Hepatocyte (in vitro differentiated cells): ENCODE results near the gene AP2A2. TPM values are rescaled to one million over a fixed set of nuclear protein-coding genes. Genes with fewer than 3 reads are reported as not detected.

Source experiments
- DNase-seq: peaks from one replicate; pipeline ENCODE4 v3.0.0-alpha.2; 2016; ENCODE audit warnings: low spot score
- H2AFZ ChIP-seq: fragments of 200-600 bp; sonication (generic); 2 replicates; pipeline ENCODE4 v1.6.0; 2016; ENCODE audit warnings: antibody characterized with exemption, mild to moderate bottlenecking
- H3K27ac ChIP-seq: fragments of 200-600 bp; sonication (generic); 2 replicates; pipeline ENCODE4 v1.5.1; 2016; ENCODE audit warnings: mild to moderate bottlenecking
- H3K27me3 ChIP-seq: fragments of 200-600 bp; sonication (generic); 2 replicates; pipeline ENCODE4 v1.6.1; 2016
- H3K36me3 ChIP-seq: fragments of 200-600 bp; sonication (generic); replicated peaks from 2 replicates; pipeline ENCODE4 v1.5.1; 2016; ENCODE audit warnings: low read depth; ENCODE audit not compliant: insufficient read depth
- H3K4me1 ChIP-seq: fragments of 200-600 bp; sonication (generic); 2 replicates; pipeline ENCODE4 v1.5.1; 2016; ENCODE audit warnings: mild to moderate bottlenecking, moderate library complexity; ENCODE audit not compliant: insufficient read depth
- H3K4me2 ChIP-seq: fragments of 200-600 bp; sonication (generic); 2 replicates; pipeline ENCODE4 v1.6.0; 2016
- H3K4me3 ChIP-seq: fragments of 200-600 bp; sonication (generic); 2 replicates; pipeline ENCODE4 v1.5.1; 2016; ENCODE audit warnings: mild to moderate bottlenecking
- H3K79me2 ChIP-seq: fragments of 200-600 bp; sonication (generic); 2 replicates; pipeline ENCODE4 v1.6.0; 2017; ENCODE audit warnings: mild to moderate bottlenecking
- H3K9me2 ChIP-seq: fragments of 200-600 bp; sonication (generic); replicated peaks from 2 replicates; pipeline ENCODE4 v1.6.0; 2017; ENCODE audit warnings: mild to moderate bottlenecking; ENCODE audit not compliant: insufficient read depth
- H3K9me3 ChIP-seq: fragments of 200-600 bp; sonication (generic); 2 replicates; pipeline ENCODE4 v1.5.1; 2016; ENCODE audit warnings: low read depth, mild to moderate bottlenecking
- H4K20me1 ChIP-seq: fragments of 200-600 bp; sonication (generic); 2 replicates; pipeline ENCODE4 v1.6.0; 2016; ENCODE audit warnings: mild to moderate bottlenecking; ENCODE audit not compliant: insufficient read depth, poor library complexity, severe bottlenecking
- CTCF ChIP-seq: fragments of 200-600 bp; sonication (generic); IDR thresholded peaks from 2 replicates; pipeline ENCODE4 v1.5.1; 2016; ENCODE audit warnings: antibody characterized with exemption, mild to moderate bottlenecking; ENCODE audit not compliant: poor library complexity
- EZH2 ChIP-seq: fragments of 200-600 bp; sonication (generic); IDR thresholded peaks from 2 replicates; pipeline ENCODE4 v1.6.1; 2016; ENCODE audit warnings: antibody characterized with exemption, mild to moderate bottlenecking, borderline replicate concordance
- EZH2phosphoT487 ChIP-seq: fragments of 200-600 bp; sonication (generic); IDR thresholded peaks from one replicate; pipeline ENCODE4 v1.6.1; 2018; ENCODE audit warnings: antibody characterized with exemption, mild to moderate bottlenecking, low read depth, moderate library complexity; ENCODE audit not compliant: unreplicated experiment, severe bottlenecking
- WGBS: methylation state at CpG from one replicate; pipeline ENCODE4 v1.1.6; 2016; ENCODE audit warnings: low lambda C conversion rate; ENCODE audit errors: missing lambda C conversion rate; 5-methylcytosine and 5-hydroxymethylcytosine counted together
- polyA plus RNA-seq: library from polyadenylated mRNA; unstranded; fragments of >200 nt; fragmentation: Nextera tagmentation; extraction: Ambion mirVana; gene quantifications from 2 replicates; pipeline ENCODE4 v1.2.1, GENCODE V29; 2016
- total RNA-seq: library from RNA; depleted of rRNA; stranded (reverse); fragments of >200 nt; gene quantifications from 2 replicates; pipeline ENCODE4 v1.2.3, GENCODE V29; 2014

Gene AP2A2
- total and polyA plus RNA-seq, 2 experiments from 2014 or later: 49.7 to 68.0 TPM

GRCh38 chr11:1041471-1041870, 115.8 kb downstream of the AP2A2 start:
- peaks cover 4% of the 10 kb centered on the region for H3K4me1 ChIP-seq
- H2AFZ ChIP-seq: no peak overlapping the region
- H3K9me2 ChIP-seq: no peaks in the 10 kb centered on the region
- TF ChIP-seq CTCF (no peak), EZH2 (no peak), EZH2phosphoT487 (no peak)
- H3K27me3 ChIP-seq: no peaks in the 10 kb centered on the region
- H3K4me2 ChIP-seq: no peak overlapping the region
- DNase-seq: no peak
- no peak overlapping the region for H3K4me3 ChIP-seq
- no peak overlapping the region for H3K27ac ChIP-seq
- H3K79me2 ChIP-seq: no peaks in the 10 kb centered on the region
- no peaks in the 10 kb centered on the region for H3K9me3 ChIP-seq
- H3K36me3 ChIP-seq: no peaks in the 10 kb centered on the region
- WGBS: 89% methylated on average over 9 of the region's 9 CpGs
- no peaks in the 10 kb centered on the region for H4K20me1 ChIP-seq

DNA sequence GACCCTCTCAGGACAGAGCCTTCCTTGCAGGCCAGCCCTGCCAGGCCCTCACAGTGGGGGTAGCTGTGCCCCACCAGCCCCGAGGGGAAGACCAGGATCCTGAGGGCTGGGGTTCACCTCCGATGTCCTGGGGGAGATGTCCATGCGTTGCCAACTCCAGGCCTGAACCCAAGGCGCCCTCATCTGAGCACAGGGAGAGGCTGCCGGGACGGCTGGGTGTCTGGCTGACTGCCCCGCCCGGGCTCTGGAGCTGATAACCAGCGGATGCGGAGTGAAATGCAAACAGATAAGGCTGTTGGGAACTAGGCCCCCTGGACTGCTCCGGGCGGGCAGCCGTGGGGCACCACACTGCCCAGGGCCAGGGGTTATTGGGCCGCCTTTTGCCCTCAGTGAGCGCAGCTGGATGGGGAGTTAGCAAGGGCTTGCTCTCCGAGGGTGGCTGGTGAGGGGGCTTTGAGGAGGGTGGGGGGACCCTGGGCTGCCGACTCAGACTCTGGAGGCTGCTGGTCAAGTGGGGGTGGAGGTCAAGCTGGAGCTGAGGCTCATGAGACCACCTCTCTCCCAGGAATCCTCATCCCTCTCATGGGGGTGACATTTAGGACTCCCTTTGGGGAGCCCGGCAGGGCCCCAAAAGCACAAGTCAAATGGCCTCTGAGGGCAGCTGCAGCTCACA, 116.4 kb downstream of the AP2A2 start:
- TF ChIP-seq CTCF (peak; percentile 18), EZH2phosphoT487 (no peak)
- H3K27ac ChIP-seq: no peak overlapping the region
- peak; percentile 68 for DNase-seq
- H3K4me2 ChIP-seq: peak overlapping the region; percentile 20
- H3K9me2 ChIP-seq: no peaks in the 10 kb centered on the region
- WGBS: 43% methylated on average over 17 of the region's 18 CpGs
- peaks cover 4% of the 10 kb centered on the region for H3K4me1 ChIP-seq
- no peak overlapping the region for H2AFZ ChIP-seq
- H3K36me3 ChIP-seq: no peaks in the 10 kb centered on the region
- H3K9me3 ChIP-seq: no peaks in the 10 kb centered on the region
- no peaks in the 10 kb centered on the region for H4K20me1 ChIP-seq
- no peak overlapping the region for H3K4me3 ChIP-seq
- H3K79me2 ChIP-seq: no peaks in the 10 kb centered on the region
- no peaks in the 10 kb centered on the region for H3K27me3 ChIP-seq

GRCh38 chr11:1042626-1043562, 117.2 kb downstream of the AP2A2 start:
- H3K27ac ChIP-seq: no peak overlapping the region

More at GRCh38 chr11:1042626-1043562, 117.2 kb downstream of the AP2A2 start:
- Histone ChIP-seq H3K79me2 (no peaks in the 10 kb centered on the region), H2AFZ (no peak overlapping the region), H3K36me3 (no peaks in the 10 kb centered on the region), H4K20me1 (no peaks in the 10 kb centered on the region), H3K4me2 (peak overlapping the region; percentile 20), H3K4me1 (peaks cover 4% of the 10 kb centered on the region), H3K9me2 (no peaks in the 10 kb centered on the region), H3K4me3 (no peak overlapping the region), H3K9me3 (no peaks in the 10 kb centered on the region), H3K27me3 (no peaks in the 10 kb centered on the region)
- no peak for DNase-seq
- 91% methylated on average over 17 of the region's 26 CpGs for WGBS
- TF ChIP-seq EZH2phosphoT487 (no peak), CTCF (no peak), EZH2 (no peak)
